CD4-positive, CD25-positive, alpha-beta regulatory T cell (primary cell): ENCODE measurements around the gene P3H2. TPM values are rescaled to one million over a fixed set of nuclear protein-coding genes. Genes with fewer than 3 reads are reported as not detected.

ENCODE experiments used
- polyA plus RNA-seq, 4 donors: library from polyadenylated mRNA; unstranded; fragments of 300-500 nt; fragmentation: Illumina TruSeq; gene quantifications; one replicate each; pipeline ENCODE4 v1.2.3, GENCODE V29; 2021
- total RNA-seq: library from RNA; stranded (reverse); gene quantifications from one replicate; pipeline ENCODE4 v1.2.3, GENCODE V29; 2022

Gene P3H2
- total and polyA plus RNA-seq, 5 donors from 2014 or later = not detected

Other genes starting within 250 kb of the P3H2 start
- gene CLDN1, start 201.5 kb upstream of the P3H2 start, total RNA-seq = 0.39 TPM
- gene CLDN1, start 201.5 kb upstream of the P3H2 start, polyA plus RNA-seq = under 1 TPM in 1 of 4 donors, not detected in 3; 0.08 TPM